ENCODE data around the gene PRLH. TPM values are rescaled to one million over a fixed set of nuclear protein-coding genes. Genes with fewer than 3 reads are reported as not detected.

PRLH gene
- total RNA-seq, 1 experiment from 2014 or later = not detected

DNA sequence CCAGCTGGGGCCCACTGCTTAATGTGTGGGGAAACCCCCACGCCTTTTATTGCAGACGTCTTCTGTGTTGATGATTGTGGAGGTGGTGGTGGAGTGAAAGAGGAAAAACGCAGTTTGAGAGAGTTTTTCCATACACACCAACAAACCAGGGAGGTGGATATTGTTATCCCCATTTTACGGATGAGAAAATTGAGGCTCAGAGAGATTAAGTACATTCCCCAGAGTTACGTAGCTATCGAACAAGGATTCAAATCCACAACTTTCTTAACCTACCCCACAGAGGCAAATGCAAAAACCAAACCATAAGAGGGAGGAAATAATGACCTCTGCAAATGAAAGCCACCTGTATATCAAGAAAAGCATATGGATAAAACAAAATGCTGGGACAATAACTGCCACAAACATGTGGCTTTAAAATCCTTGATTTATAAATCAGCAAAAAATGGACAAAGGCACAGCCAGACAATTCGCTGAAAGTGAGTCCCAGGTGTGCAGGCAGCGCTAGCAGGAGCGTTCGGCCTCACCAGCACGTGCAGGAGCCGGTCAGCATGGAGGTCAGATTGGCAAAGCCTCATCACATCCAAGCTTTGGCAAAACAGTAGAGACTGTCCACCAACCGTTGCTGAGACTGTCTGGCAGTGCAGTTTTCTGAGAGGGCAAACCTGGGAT is 36.8 kb downstream of the PRLH start:
- H3K36me3 ChIP-seq (ENCODE audit: insufficient read depth, low read length, poor library complexity, severe bottlenecking) = no peaks in the 10 kb centered on the region
- peak overlapping the region; percentile 50 for H3K27ac ChIP-seq (ENCODE audit: low read depth, low read length, poor library complexity, severe bottlenecking)
- intact Hi-C loops (cut with micrococcal nuclease; ENCODE audit: unreplicated experiment) = no loop called here
- ChIA-PET CTCF (interaction anchor here (0.6 kb wide), 1 partner anchor 412 kb away, joined by 3 read pairs; no protein-coding TSS in a partner anchor), POLR2A (ENCODE audit: low non-redundant PET) (no interaction called here)
- no peak for DNase-seq (ENCODE audit: low spot score)
- H3K4me3 ChIP-seq (ENCODE audit: low read depth, low read length, poor library complexity, severe bottlenecking) = no peak overlapping the region
- no peaks in the 10 kb centered on the region for H3K27me3 ChIP-seq (replicated peaks; ENCODE audit: insufficient read depth, low read depth, low read length, poor library complexity)
- TF ChIP-seq EZH2 (IDR thresholded peaks at IDR 0.05; ENCODE audit: borderline replicate concordance, low read depth, low read length, poor library complexity, severe bottlenecking) = no peak
- TF ChIP-seq CTCF (conservative IDR thresholded peaks at IDR 0.05; ENCODE audit: low read depth, low read length) = no peak
- no TSS peak for BruUV-seq (replicated peaks)
- H3K4me1 ChIP-seq (ENCODE audit: insufficient read depth, low read length, poor library complexity, severe bottlenecking) = peaks cover 22% of the 10 kb centered on the region
- no peaks in the 10 kb centered on the region for H3K9me3 ChIP-seq (ENCODE audit: low read depth, low read length, poor library complexity, severe bottlenecking)

- DNase-seq (ENCODE audit: low spot score) = peak; percentile 66
- intact Hi-C loops (cut with micrococcal nuclease; ENCODE audit: unreplicated experiment) = no loop called here
- Histone ChIP-seq H3K4me1 (ENCODE audit: insufficient read depth, low read length, poor library complexity, severe bottlenecking) (peaks cover 22% of the 10 kb centered on the region), H3K4me3 (ENCODE audit: low read depth, low read length, poor library complexity, severe bottlenecking) (no peak overlapping the region), H3K27me3 (replicated peaks; ENCODE audit: insufficient read depth, low read depth, low read length, poor library complexity) (no peaks in the 10 kb centered on the region), H3K27ac (ENCODE audit: low read depth, low read length, poor library complexity, severe bottlenecking) (peak overlapping the region; percentile 50), H3K36me3 (ENCODE audit: insufficient read depth, low read length, poor library complexity, severe bottlenecking) (no peaks in the 10 kb centered on the region), H3K9me3 (ENCODE audit: low read depth, low read length, poor library complexity, severe bottlenecking) (no peaks in the 10 kb centered on the region)
- TF ChIP-seq CTCF (conservative IDR thresholded peaks at IDR 0.05; ENCODE audit: low read depth, low read length) (no peak), EZH2 (IDR thresholded peaks at IDR 0.05; ENCODE audit: borderline replicate concordance, low read depth, low read length, poor library complexity, severe bottlenecking) (no peak)
- no TSS peak for BruUV-seq (replicated peaks)
- ChIA-PET POLR2A (ENCODE audit: low non-redundant PET) (no interaction called here), CTCF (interaction anchor here (0.6 kb wide), 2 partner anchors 111 to 413 kb away, joined by 3 read pairs; no protein-coding TSS in a partner anchor)
Measured at GRCh38 chr2:237603718-237604362, 37.5 kb downstream of the PRLH start.

- intact Hi-C loops (cut with micrococcal nuclease; ENCODE audit: unreplicated experiment) = no loop called here
- ChIA-PET CTCF (interaction anchor here (0.6 kb wide), 1 partner anchor 111 kb away, joined by 3 read pairs; no protein-coding TSS in a partner anchor), POLR2A (ENCODE audit: low non-redundant PET) (no interaction called here)
- H3K27ac ChIP-seq (ENCODE audit: low read depth, low read length, poor library complexity, severe bottlenecking) = no peak overlapping the region
- no peaks in the 10 kb centered on the region for H3K36me3 ChIP-seq (ENCODE audit: insufficient read depth, low read length, poor library complexity, severe bottlenecking)
- TF ChIP-seq EZH2 (IDR thresholded peaks at IDR 0.05; ENCODE audit: borderline replicate concordance, low read depth, low read length, poor library complexity, severe bottlenecking) (no peak), CTCF (conservative IDR thresholded peaks at IDR 0.05; ENCODE audit: low read depth, low read length) (no peak)
- H3K27me3 ChIP-seq (replicated peaks; ENCODE audit: insufficient read depth, low read depth, low read length, poor library complexity) = no peaks in the 10 kb centered on the region
- no peak overlapping the region for H3K4me3 ChIP-seq (ENCODE audit: low read depth, low read length, poor library complexity, severe bottlenecking)
- no TSS peak for BruUV-seq (replicated peaks)
- no peaks in the 10 kb centered on the region for H3K9me3 ChIP-seq (ENCODE audit: low read depth, low read length, poor library complexity, severe bottlenecking)
- peaks cover 22% of the 10 kb centered on the region for H3K4me1 ChIP-seq (ENCODE audit: insufficient read depth, low read length, poor library complexity, severe bottlenecking)
- no peak for DNase-seq (ENCODE audit: low spot score)
Measured at GRCh38 chr2:237604391-237604790, 38.0 kb downstream of the PRLH start.
